Right ventricle myocardium superior (tissue), 1 donor: ENCODE results near the gene CHMP1A. TPM values are rescaled to one million over a fixed set of nuclear protein-coding genes. Genes with fewer than 3 reads are reported as not detected.

Experiments
- ATAC-seq: fragments of 200-7000 bp; cut with Tn5 transposase; one replicate; pipeline ENCODE4 v1.9.1; 2020; ENCODE audit warnings: mild to moderate bottlenecking; ENCODE audit not compliant: poor library complexity
- DNase-seq: peaks from one replicate; pipeline ENCODE4 v3.0.0-alpha.2; 2020
- intact Hi-C: fragments of 100-400 bp; cut with DNase I; formaldehyde crosslinking; loops from one replicate; pipeline ENCODE4 v1.11.2; 2022
- total RNA-seq: library from RNA; stranded (reverse); fragmentation: NEBNext Ultra II Directional; extraction: Animal tissue kit (Norgen Biotek cat#: 25700); gene quantifications from one replicate; pipeline ENCODE4 v1.2.1, GENCODE V29; 2021
- donor health status: DM: no; HTN: yes; CAD: no; lungs with severe emphysema.

The CHMP1A gene
- total RNA-seq, 1 donor from 2014 or later, result 32.6 TPM

DNA sequence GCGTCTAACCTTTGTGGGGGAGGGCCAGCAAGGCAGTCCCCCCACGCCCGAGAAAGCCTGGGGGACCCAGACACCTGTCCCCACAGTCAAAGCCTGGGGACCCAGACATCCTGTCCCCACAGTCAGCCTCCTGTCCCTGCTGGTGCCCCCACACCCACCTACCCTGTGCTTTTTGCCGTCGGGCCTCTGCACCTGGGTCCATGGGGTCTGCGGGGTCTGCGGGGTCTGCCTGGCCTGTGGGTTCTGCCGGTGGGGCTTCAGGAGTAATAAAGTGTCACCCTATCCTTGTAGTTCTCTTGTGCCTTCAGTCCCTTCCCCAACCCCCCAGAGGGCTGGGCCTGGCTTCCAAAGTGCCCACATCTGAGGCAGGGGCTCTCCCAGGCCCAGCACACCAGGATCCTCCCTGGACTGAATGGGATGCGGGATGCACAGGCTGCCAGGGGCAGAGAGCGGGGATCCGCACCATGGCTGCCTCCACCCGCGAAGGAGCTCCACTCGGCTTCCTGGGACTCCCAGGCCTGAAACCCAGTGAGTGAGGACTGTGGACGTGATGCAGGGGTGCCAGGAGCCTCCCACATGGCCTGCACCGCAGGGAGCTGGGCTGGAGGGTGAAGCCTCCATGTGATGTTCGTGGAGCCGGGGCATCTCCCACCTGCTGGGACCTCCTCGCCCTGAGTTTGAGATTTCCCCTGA, 60.4 kb downstream of the CHMP1A start:
- intact Hi-C loops, result no loop called here
- no peak for DNase-seq
- ATAC-seq, result no peak

DNA sequence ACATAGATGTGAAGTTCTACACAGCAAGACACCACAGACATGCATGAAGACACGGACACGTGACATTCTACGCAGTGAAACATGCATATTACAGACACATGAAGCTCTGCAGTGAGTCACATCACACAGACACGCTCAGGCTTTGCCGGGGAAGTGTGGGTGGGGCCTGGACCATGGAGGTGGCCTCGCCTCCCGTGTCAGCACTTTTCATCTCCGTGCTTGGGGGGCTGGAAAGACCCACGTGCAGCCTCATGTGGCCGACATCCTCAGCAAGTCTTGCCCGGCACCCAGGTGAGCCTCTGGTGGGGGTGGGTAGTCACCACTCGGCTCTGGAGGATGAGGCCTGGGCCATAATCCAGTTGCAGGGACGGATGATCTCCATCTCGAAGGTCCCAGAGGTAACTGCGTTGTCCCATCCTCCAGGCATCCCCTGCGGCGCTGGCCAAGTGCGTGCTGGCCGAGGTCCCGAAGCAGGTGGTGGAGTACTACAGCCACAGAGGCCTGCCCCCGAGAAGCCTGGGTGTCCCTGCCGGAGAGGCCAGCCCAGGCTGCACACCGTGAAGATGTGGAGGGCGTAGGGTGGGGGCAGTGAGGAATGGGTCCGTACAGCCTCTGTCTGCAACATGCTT, 61.3 kb downstream of the CHMP1A start:
- ATAC-seq (no peak), DNase-seq (no peak)
- intact Hi-C loops, result no loop called here

GRCh38 chr16:89595330-89596060, 62.0 kb downstream of the CHMP1A start:
- ATAC-seq, result no peak
- intact Hi-C loops, result no loop called here
- DNase-seq, result no peak

Other genes starting within 250 kb of the CHMP1A start
- gene ANKRD11, start 167.1 kb downstream of the CHMP1A start, total RNA-seq, result 64.9 TPM
- gene SPG7, start 149.3 kb downstream of the CHMP1A start, total RNA-seq, result 108 TPM
- 1,044 TPM for gene RPL13, start 97.0 kb downstream of the CHMP1A start, total RNA-seq
- not detected for gene CPNE7, start 82.0 kb downstream of the CHMP1A start, total RNA-seq
- not detected for gene DPEP1, start 44.1 kb downstream of the CHMP1A start, total RNA-seq
- gene SPATA33, start 128 bp upstream of the CHMP1A start, total RNA-seq, result 1.9 TPM
- 20.7 TPM for gene CDK10, start 29.0 kb upstream of the CHMP1A start, total RNA-seq
- gene SPATA2L, start 44.0 kb upstream of the CHMP1A start, total RNA-seq, result 4.1 TPM
- gene VPS9D1, start 63.2 kb upstream of the CHMP1A start, total RNA-seq, result 11.2 TPM
- gene ZNF276, start 63.8 kb upstream of the CHMP1A start, total RNA-seq, result 10.2 TPM
- gene FANCA, start 158.9 kb upstream of the CHMP1A start, total RNA-seq, result 1.9 TPM
- 1.2 TPM for gene SPIRE2, start 170.8 kb upstream of the CHMP1A start, total RNA-seq
- gene TCF25, start 215.9 kb upstream of the CHMP1A start, total RNA-seq, result 83.2 TPM